ENCODE data around the gene TMEM212. TPM values are rescaled to one million over a fixed set of nuclear protein-coding genes. Genes with fewer than 3 reads are reported as not detected.

Gene TMEM212
- total and polyA plus RNA-seq, 2 donors (not counting 3 experiments of a cell fraction or from before 2014, with no cell fraction given) = not detected

- FAIRE-seq (peak; percentile 58), DNase-seq (ENCODE audit: low read depth, low spot score) (peak; percentile 74)
- H3K9ac ChIP-seq (replicated peaks; ENCODE audit: extremely low read depth, insufficient read depth, low read length) = no peak overlapping the region
- TF ChIP-seq GATA2 (IDR thresholded peaks at IDR 0.05; ENCODE audit: insufficient read depth, insufficient read length, low read depth, low read length) (peak; percentile 57), MYC (IDR thresholded peaks at IDR 0.05; ENCODE audit: low read depth, low read length) (no peak), FOS (IDR thresholded peaks at IDR 0.05; ENCODE audit: borderline replicate concordance, insufficient read depth, low read length) (peak; percentile 12)
- H3K4me2 ChIP-seq (ENCODE audit: insufficient read depth, low read length) = peak overlapping the region; percentile 13
- dilution Hi-C loops (cut with MboI; ENCODE audit: extremely low pct_ligation_motif_present, low sequenced_read_pairs) (no loop called here), intact Hi-C loops (cut with micrococcal nuclease) (no loop called here)
- H3K4me1 ChIP-seq (ENCODE audit: control insufficient read depth, extremely low read depth, insufficient read depth, low read length) = peaks cover 50% of the 10 kb centered on the region
- POLR2A ChIA-PET = interaction anchor here (0.6 to 2.2 kb wide), 7 partner anchors 17 to 275 kb away, joined by 3 to 5 read pairs (median 3); no protein-coding TSS in a partner anchor
- H3K27ac ChIP-seq (ENCODE audit: insufficient read depth, low read depth, low read length) = peak overlapping the region; percentile 74
- no peaks in the 10 kb centered on the region for H3K36me3 ChIP-seq (ENCODE audit: control insufficient read depth in 2 of 2, extremely low read depth in 1 of 2, insufficient read depth in 2 of 2, low read length in 2 of 2)
- CTCF ChIA-PET = interaction anchor here (1.0 to 3.3 kb wide), 32 partner anchors 10 to 867 kb away, joined by 3 to 62 read pairs (median 6); partner anchors contain the start of genes FNDC3B and PLD1
- no TSS peak for BruUV-seq (replicated peaks)
- H3K79me2 ChIP-seq (ENCODE audit: control insufficient read depth, insufficient read depth, low read length) = no peaks in the 10 kb centered on the region
- no peaks in the 10 kb centered on the region for H4K20me1 ChIP-seq (replicated peaks; ENCODE audit: control insufficient read depth, extremely low read depth, insufficient read depth, low read length)
- H3K27me3 ChIP-seq (ENCODE audit: control insufficient read depth in 2 of 2, insufficient read depth in 2 of 2, low read length in 2 of 2) = no peaks in the 10 kb centered on the region
- H2AFZ ChIP-seq (ENCODE audit: low read depth, low read length) = no peak overlapping the region
- H3K9me3 ChIP-seq (replicated peaks; ENCODE audit: control insufficient read depth, insufficient read depth, low read length) = no peaks in the 10 kb centered on the region
- H3K9me1 ChIP-seq (replicated peaks; ENCODE audit: control insufficient read depth, extremely low read depth, insufficient read depth, low read length) = no peaks in the 10 kb centered on the region
- H3K4me3 ChIP-seq (replicated peaks in 1 of 3; ENCODE audit: insufficient read depth in 1 of 3, low read depth in 1 of 3, low read length in 3 of 3) = no peak overlapping the region
Measured at GRCh38 chr3:171828902-171829770, 14.0 kb upstream of the TMEM212 start.

DNA sequence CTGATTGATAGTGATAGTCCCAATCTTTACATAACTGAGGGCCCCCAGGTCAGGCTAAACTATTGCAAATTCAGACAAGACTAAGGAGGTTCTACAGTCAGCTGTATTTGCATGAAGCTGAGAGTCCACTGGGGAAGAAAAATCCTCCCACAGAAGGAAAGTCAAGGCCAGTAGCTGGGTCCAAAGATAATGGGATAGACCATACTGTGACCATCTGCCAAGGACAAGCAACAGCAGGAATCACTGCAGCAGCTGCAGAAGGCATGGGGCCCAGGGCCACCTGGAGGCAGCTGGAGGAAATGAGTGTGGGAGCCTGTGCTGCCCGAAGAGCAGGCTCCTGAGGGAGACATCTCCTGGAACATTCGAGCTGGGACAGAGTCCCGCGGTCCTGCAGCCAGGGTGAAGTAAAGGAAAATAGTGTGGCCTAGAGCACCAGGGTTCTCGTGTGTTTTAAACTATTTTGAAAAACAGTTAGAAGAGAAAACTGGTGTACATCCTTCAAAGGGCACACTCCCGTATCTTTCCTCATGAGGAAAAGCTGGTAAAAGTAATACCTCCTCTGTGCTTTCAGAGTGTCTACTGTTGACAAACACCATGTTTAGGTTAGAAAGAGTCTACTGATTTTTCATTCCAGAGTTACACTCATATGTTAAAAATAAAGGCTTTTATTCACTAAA lies 13.2 kb upstream of the TMEM212 start:
- dilution Hi-C loops (cut with MboI; ENCODE audit: extremely low pct_ligation_motif_present, low sequenced_read_pairs) (no loop called here), intact Hi-C loops (cut with micrococcal nuclease) (loop anchor here (1.0 to 2.0 kb wide), 5 partner anchors 20 to 781 kb away; partner anchors contain the start of gene PLD1)
- H2AFZ ChIP-seq (ENCODE audit: low read depth, low read length) = peak overlapping the region; percentile 61
- no peaks in the 10 kb centered on the region for H4K20me1 ChIP-seq (replicated peaks; ENCODE audit: control insufficient read depth, extremely low read depth, insufficient read depth, low read length)
- no peaks in the 10 kb centered on the region for H3K27me3 ChIP-seq (ENCODE audit: control insufficient read depth in 2 of 2, insufficient read depth in 2 of 2, low read length in 2 of 2)
- H3K27ac ChIP-seq (ENCODE audit: insufficient read depth, low read depth, low read length) = peak overlapping the region; percentile 74
- H3K4me1 ChIP-seq (ENCODE audit: control insufficient read depth, extremely low read depth, insufficient read depth, low read length) = peaks cover 51% of the 10 kb centered on the region
- POLR2A ChIA-PET = interaction anchor here (0.6 to 2.2 kb wide), 6 partner anchors 19 to 274 kb away, joined by 3 to 6 read pairs (median 4); partner anchors contain the start of gene PLD1
- H3K4me2 ChIP-seq (ENCODE audit: insufficient read depth, low read length) = peak overlapping the region; percentile 61
- FAIRE-seq (peak; percentile 49), DNase-seq (ENCODE audit: low read depth, low spot score) (peak; percentile 96)
- H3K9me1 ChIP-seq (replicated peaks; ENCODE audit: control insufficient read depth, extremely low read depth, insufficient read depth, low read length) = no peaks in the 10 kb centered on the region
- BruUV-seq (replicated peaks) = TSS peak; percentile 79
- H3K9ac ChIP-seq (replicated peaks; ENCODE audit: extremely low read depth, insufficient read depth, low read length) = peak overlapping the region; percentile 63
- no peak overlapping the region for H3K4me3 ChIP-seq (replicated peaks in 1 of 3; ENCODE audit: insufficient read depth in 1 of 3, low read depth in 1 of 3, low read length in 3 of 3)
- CTCF ChIA-PET = interaction anchor here (0.7 to 3.3 kb wide), 33 partner anchors 9 to 868 kb away, joined by 3 to 62 read pairs (median 6); partner anchors contain the start of genes FNDC3B and PLD1
- H3K36me3 ChIP-seq (ENCODE audit: control insufficient read depth in 2 of 2, extremely low read depth in 1 of 2, insufficient read depth in 2 of 2, low read length in 2 of 2) = no peaks in the 10 kb centered on the region
- TF ChIP-seq FOS (IDR thresholded peaks at IDR 0.05; ENCODE audit: borderline replicate concordance, insufficient read depth, low read length) (no peak), EZH2 (IDR thresholded peaks at IDR 0.05; ENCODE audit: borderline replicate concordance, low read depth, low read length, severe bottlenecking) (no peak), GATA2 (IDR thresholded peaks at IDR 0.05; ENCODE audit: insufficient read depth, insufficient read length, low read depth, low read length) (peak; percentile 36), POLR2AphosphoS5 (IDR thresholded peaks at IDR 0.05; ENCODE audit: insufficient read depth, low read depth, low read length) (peak; percentile 11), MYC (IDR thresholded peaks at IDR 0.05; ENCODE audit: low read depth, low read length) (no peak), CTCF (IDR thresholded peaks at IDR 0.05; ENCODE audit: extremely low read depth in 1 of 2, insufficient read depth in 1 of 2, low read depth in 1 of 2, low read length in 2 of 2) (peak; percentile 74 to 81), POLR2A (IDR thresholded peaks at IDR 0.05; ENCODE audit: low read depth, low read length) (no peak), JUN (IDR thresholded peaks at IDR 0.05; ENCODE audit: borderline replicate concordance, insufficient read depth, insufficient read length, low read depth) (no peak)
- TF ChIP-seq, protein P1, sequence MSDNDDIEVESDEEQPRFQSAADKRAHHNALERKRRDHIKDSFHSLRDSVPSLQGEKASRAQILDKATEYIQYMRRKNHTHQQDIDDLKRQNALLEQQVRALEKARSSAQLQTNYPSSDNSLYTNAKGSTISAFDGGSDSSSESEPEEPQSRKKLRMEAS (IDR thresholded peaks at IDR 0.05; ENCODE audit: insufficient read depth, insufficient read length) = no peak
- no peaks in the 10 kb centered on the region for H3K79me2 ChIP-seq (ENCODE audit: control insufficient read depth, insufficient read depth, low read length)
- H3K9me3 ChIP-seq (replicated peaks; ENCODE audit: control insufficient read depth, insufficient read depth, low read length) = no peaks in the 10 kb centered on the region

All from endothelial cell of umbilical vein (primary cell).